HG03457 (cell line): Measurements from ENCODE around the gene PEAK3.
"Not testable (repeated sequence)": the region's sequence is repeated elsewhere in the genome, so short reads cannot be mapped to it uniquely, and the experiment has no call there.

Experiments
- ATAC-seq: cut with Tn5 transposase; IDR thresholded peaks from one replicate; pipeline ENCODE4 v1.9.1; 2021; ENCODE audit warnings: moderate number of reproducible peaks; ENCODE audit not compliant: unreplicated experiment

The PEAK3 gene

GRCh38 chr19:2289714-2290435, 7.9 kb upstream of the PEAK3 start:
- no peak for ATAC-seq

- ATAC-seq: no peak
Measured at GRCh38 chr19:2288818-2289713, 7.1 kb upstream of the PEAK3 start.

GRCh38 chr19:2288338-2288817, 6.4 kb upstream of the PEAK3 start:
- no peak for ATAC-seq

- no peak for ATAC-seq
Measured at GRCh38 chr19:2287585-2288337, 5.8 kb upstream of the PEAK3 start.

- ATAC-seq: no peak
Measured at GRCh38 chr19:2286402-2287140, 4.6 kb upstream of the PEAK3 start.

GRCh38 chr19:2283835-2284507, 2.0 kb upstream of the PEAK3 start:
- no peak for ATAC-seq

GRCh38 chr19:2282862-2283237, 875 bp upstream of the PEAK3 start:
- no peak for ATAC-seq

GRCh38 chr19:2281265-2282061, 512 bp downstream of the PEAK3 start:
- not testable (repeated sequence) for ATAC-seq

- ATAC-seq: no peak
Measured at GRCh38 chr19:2280633-2281264, 1.2 kb downstream of the PEAK3 start.

- no peak for ATAC-seq
Measured at GRCh38 chr19:2278459-2279158, 3.4 kb downstream of the PEAK3 start.

- no peak for ATAC-seq
Measured at GRCh38 chr19:2277138-2277537, 4.8 kb downstream of the PEAK3 start.

GRCh38 chr19:2276429-2276986, 5.5 kb downstream of the PEAK3 start:
- no peak for ATAC-seq

GRCh38 chr19:2275588-2276428, 6.2 kb downstream of the PEAK3 start:
- no peak for ATAC-seq

GRCh38 chr19:2274931-2275535, 6.9 kb downstream of the PEAK3 start:
- no peak for ATAC-seq

- ATAC-seq: no peak
Measured at GRCh38 chr19:2274185-2274711, 7.7 kb downstream of the PEAK3 start.
